GM13977 (cell line): Measurements from ENCODE around the gene CADM2.

Experiments
- DNase-seq: peaks from one replicate; pipeline ENCODE4 v3.0.0; 2012; ENCODE audit warnings: low spot score
- CTCF ChIP-seq: IDR thresholded peaks from 2 replicates; pipeline ENCODE4 v1.5.1; 2012; ENCODE audit warnings: mild to moderate bottlenecking, control low read depth; ENCODE audit not compliant: insufficient read depth; ENCODE audit errors: extremely low read depth, missing control alignments
- in situ Hi-C: fragments of 300-500 bp; cut with MboI; formaldehyde crosslinking; loops from one replicate; pipeline ENCODE4 v1.12.0; 2022; ENCODE audit warnings: low sequenced_read_pairs, low pct_unique_long_range_greater_than_20kb, mixed read lengths, inconsistent platforms; ENCODE audit not compliant: unreplicated experiment

CADM2 gene

DNA sequence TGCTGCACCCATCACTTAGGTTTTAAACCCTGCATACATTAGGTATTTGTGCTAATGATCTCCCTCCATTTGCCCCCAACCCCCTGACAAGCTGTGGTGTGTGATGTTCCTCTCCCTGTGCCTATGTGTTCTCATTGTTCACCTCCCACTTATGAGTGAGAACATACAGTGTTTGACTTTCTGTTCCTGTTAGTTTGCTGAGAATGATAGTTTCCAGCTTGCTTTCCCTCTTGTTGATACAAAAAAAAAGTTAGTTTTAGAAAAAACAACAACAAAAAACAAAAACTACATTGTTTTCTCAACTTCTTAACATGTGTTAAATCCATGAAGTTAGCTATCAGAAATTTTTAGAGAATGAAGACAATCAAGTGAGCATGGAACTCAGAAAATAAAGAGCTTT is 1079.1 kb downstream of the CADM2 start:
- TF ChIP-seq CTCF: no peak
- no peak for DNase-seq
- in situ Hi-C loops: no loop called here

DNA sequence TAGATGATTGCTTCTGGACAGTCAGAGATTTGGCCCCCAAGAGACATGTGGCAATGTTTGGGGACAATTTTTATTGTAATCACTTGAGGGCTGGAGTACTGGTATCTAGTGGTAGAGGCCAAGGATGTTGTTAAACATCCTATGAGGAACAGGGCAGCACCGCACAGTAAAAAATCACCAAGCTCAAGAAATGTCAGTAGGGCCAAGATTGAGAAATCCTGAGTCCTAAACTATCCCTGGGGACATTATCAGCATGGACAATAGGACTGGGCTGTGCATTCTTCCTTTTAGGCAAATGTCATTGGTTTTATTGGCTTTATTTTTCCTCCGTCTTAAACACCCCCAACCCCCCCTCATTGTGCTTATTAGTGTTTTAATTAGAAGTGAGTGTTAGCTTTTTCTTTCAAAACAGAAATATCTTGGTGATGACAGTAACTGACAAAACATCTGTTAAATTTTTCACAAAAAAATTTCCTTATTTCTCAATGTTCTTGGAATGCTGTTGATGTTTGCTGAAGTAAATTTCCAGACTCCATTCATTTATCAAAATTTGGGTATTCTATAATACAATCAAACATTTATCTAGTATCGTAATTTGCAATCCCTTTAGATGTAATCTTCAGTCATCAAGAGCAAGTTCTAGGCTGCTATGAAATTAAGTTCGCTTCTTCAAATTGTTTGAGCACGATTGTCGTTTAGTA is 1087.8 kb downstream of the CADM2 start:
- in situ Hi-C loops: no loop called here

DNA sequence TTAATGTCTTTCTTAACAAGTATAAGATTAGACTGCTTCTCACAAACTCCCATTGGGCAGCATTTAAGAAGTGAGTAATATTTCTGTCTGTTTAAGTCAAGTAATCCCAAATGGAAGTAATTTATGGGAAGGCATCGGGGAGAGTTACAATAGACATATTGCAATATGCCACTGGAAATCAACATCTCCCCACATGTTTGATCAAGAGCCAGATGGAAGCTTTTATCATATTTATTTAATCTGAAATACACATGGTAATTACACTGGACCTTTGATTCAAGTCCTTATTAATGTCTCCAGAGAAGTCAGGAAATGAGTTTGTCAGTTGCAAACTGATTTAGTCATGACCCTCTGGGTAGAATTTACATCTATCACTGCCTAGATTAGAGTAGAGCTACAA is 1088.4 kb downstream of the CADM2 start:
- TF ChIP-seq CTCF: no peak
- DNase-seq: no peak
- in situ Hi-C loops: no loop called here

More for the DNA sequence above, 1087.8 kb downstream of the CADM2 start:
- DNase-seq: no peak
- TF ChIP-seq CTCF: no peak

DNA sequence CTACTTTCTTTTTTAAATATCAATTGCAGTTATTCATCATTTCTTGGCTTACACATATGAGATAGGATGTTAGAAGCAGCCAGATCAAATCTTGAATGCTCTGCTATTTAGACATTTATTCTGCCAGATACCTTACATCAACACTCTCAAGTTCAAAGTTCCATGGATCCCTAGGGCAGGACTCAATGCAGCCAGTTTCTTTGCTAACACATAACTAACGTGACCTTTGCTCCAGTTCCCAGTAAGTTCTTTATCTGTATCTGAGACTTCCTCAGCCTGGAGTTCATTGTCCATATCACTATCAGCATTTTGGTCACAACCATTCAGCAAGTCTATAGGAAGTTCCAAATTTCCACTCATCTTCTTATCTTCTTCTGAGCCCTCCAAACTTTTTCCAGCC is 1092.3 kb downstream of the CADM2 start:
- in situ Hi-C loops: no loop called here
- no peak for DNase-seq
- TF ChIP-seq CTCF: no peak

GRCh38 chr3:86056032-86056431 is 1097.2 kb downstream of the CADM2 start:
- in situ Hi-C loops: no loop called here
- no peak for DNase-seq
- TF ChIP-seq CTCF: no peak

DNA sequence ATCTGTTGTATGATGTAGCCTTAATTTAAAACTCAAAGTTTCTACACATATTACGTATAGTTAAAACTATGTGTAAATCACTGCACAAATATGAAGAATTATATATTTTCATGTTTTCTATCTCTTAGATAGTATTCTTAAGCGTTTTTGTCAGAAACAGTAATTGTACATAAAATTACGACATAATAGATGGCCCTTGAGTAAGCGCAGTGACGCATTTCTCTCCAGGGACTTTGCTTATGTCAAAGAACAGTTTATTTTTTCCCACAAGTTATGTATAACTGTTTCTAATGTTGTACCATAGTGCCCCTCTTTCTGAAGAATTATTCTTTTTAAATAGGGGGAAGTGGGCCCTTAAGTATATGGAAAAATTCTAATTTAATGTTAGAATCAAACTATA is 1098.2 kb downstream of the CADM2 start:
- TF ChIP-seq CTCF: no peak
- in situ Hi-C loops: no loop called here
- no peak for DNase-seq

- in situ Hi-C loops: no loop called here
- TF ChIP-seq CTCF: no peak
These were observed 1115.0 kb downstream of the CADM2 start for GRCh38 chr3:86073799-86074198.

More at GRCh38 chr3:86073799-86074198, 1115.0 kb downstream of the CADM2 start:
- DNase-seq: no peak
